BJ (cell line): ENCODE measurements around the gene LARP6. TPM values are rescaled to one million over a fixed set of nuclear protein-coding genes. Genes with fewer than 3 reads are reported as not detected.

Experiments used
- CTCF ChIA-PET: fragments of 350-600 bp; formaldehyde crosslinking; extraction: SDS; loops from one replicate; lab custom pipeline; 2021; ENCODE audit warnings: antibody characterized with exemption, inconsistent platforms; lab: Yijun Ruan, JAX
- POLR2A ChIA-PET: fragments of 300-600 bp; sonication (Branson Sonifier 250); formaldehyde crosslinking; extraction: SDS; loops from one replicate; lab custom pipeline; 2021; ENCODE audit warnings: antibody characterized with exemption; lab: Charles Lee
- DNase-seq: peaks from one replicate; pipeline ENCODE4 v3.0.0-alpha.2; 2011; ENCODE audit warnings: low read depth
- H3K27me3 ChIP-seq: 2 replicates; pipeline ENCODE4 v1.6.0; 2011; ENCODE audit warnings: low read length; ENCODE audit not compliant: control insufficient read depth, insufficient read depth
- H3K36me3 ChIP-seq: 2 replicates; pipeline ENCODE4 v1.5.1; 2011; ENCODE audit warnings: low read length; ENCODE audit not compliant: control insufficient read depth, insufficient read depth
- H3K4me3 ChIP-seq: 2 replicates; pipeline ENCODE4 v1.5.1; 2011; ENCODE audit warnings: low read depth, mild to moderate bottlenecking, control low read depth, low read length
- CTCF ChIP-seq: IDR thresholded peaks from 2 replicates; pipeline ENCODE4 v1.5.1; 2011; ENCODE audit warnings: low read depth, mild to moderate bottlenecking, control low read depth, inconsistent platforms, low read length, moderate library complexity; ENCODE audit not compliant: insufficient read depth
- polyA plus RNA-seq: library from polyadenylated mRNA; depleted of rRNA; stranded (reverse); fragments of >200 nt; gene quantifications from 2 replicates; pipeline ENCODE4 v1.2.3, GENCODE V29; 2011

Gene LARP6
- polyA plus RNA-seq, 1 experiment: 108 TPM

GRCh38 chr15:70854666-70854976, 664 bp upstream of the LARP6 start:
- ChIA-PET POLR2A (no interaction called here), CTCF (interaction anchor here (1.2 to 5.7 kb wide), 6 partner anchors 9 to 30 kb away, joined by 4 to 35 read pairs (median 9); no protein-coding TSS in a partner anchor)
- no peak for TF ChIP-seq CTCF
- no peak for DNase-seq
- peaks cover 2% of the 10 kb centered on the region; the same call in 1 of the 2 replicates for H3K36me3 ChIP-seq
- no peaks in the 10 kb centered on the region for H3K27me3 ChIP-seq
- peak overlapping the region; percentile 80 for H3K4me3 ChIP-seq

- Histone ChIP-seq H3K27me3 (no peaks in the 10 kb centered on the region), H3K4me3 (peak overlapping the region; percentile 80), H3K36me3 (peaks cover 2% of the 10 kb centered on the region; the same call in 1 of the 2 replicates)
- ChIA-PET CTCF (interaction anchor here (1.0 to 2.6 kb wide), 4 partner anchors 10 to 28 kb away, joined by 4 to 10 read pairs (median 7); no protein-coding TSS in a partner anchor), POLR2A (no interaction called here)
- no peak for DNase-seq
- TF ChIP-seq CTCF: no peak
Observed at GRCh38 chr15:70853318-70853972, 512 bp downstream of the LARP6 start.

GRCh38 chr15:70852501-70853317, 1.2 kb downstream of the LARP6 start:
- TF ChIP-seq CTCF: no peak
- Histone ChIP-seq H3K36me3 (peaks cover 4% of the 10 kb centered on the region), H3K27me3 (no peaks in the 10 kb centered on the region), H3K4me3 (peak overlapping the region; percentile 80)
- POLR2A ChIA-PET: interaction anchor here (0.5 to 1.3 kb wide), 4 partner anchors 11 to 1351 kb away, joined by 3 to 14 read pairs (median 4); no protein-coding TSS in a partner anchor
- CTCF ChIA-PET: interaction anchor here (0.5 to 2.5 kb wide), 8 partner anchors 17 to 579 kb away, joined by 3 to 10 read pairs (median 5); no protein-coding TSS in a partner anchor
- DNase-seq: no peak

GRCh38 chr15:70851889-70852288, 2.1 kb downstream of the LARP6 start:
- POLR2A ChIA-PET: interaction anchor here (0.5 to 1.3 kb wide), 3 partner anchors 8 to 12 kb away, joined by 3 to 5 read pairs (median 3); no protein-coding TSS in a partner anchor
- Histone ChIP-seq H3K27me3 (no peaks in the 10 kb centered on the region), H3K4me3 (0 out of 2 replicates have a peak overlapping the region, but pooled peaks have one; percentile 80), H3K36me3 (peaks cover 4% of the 10 kb centered on the region)
- no peak for DNase-seq
- CTCF ChIA-PET: interaction anchor here (0.8 to 2.5 kb wide), 6 partner anchors 12 to 40 kb away, joined by 3 to 8 read pairs (median 4); no protein-coding TSS in a partner anchor
- no peak for TF ChIP-seq CTCF
